Measurements from ENCODE around the gene VAPA. TPM values are rescaled to one million over a fixed set of nuclear protein-coding genes. Genes with fewer than 3 reads are reported as not detected.

VAPA gene
- total and polyA plus RNA-seq, 2 donors (not counting 1 experiment from before 2014, with no cell fraction given): 47.7 to 109 TPM

- intact Hi-C loops (cut with micrococcal nuclease): no loop called here
- no peak for TF ChIP-seq CTCF (IDR thresholded peaks at IDR 0.05)
- TF ChIP-seq EZH2 (IDR thresholded peaks at IDR 0.05; ENCODE audit: borderline replicate concordance, insufficient read depth, low read depth, low read length, poor library complexity, severe bottlenecking): no peak
- H3K9me3 Mint-ChIP-seq (ENCODE audit: insufficient read depth): no peaks in the 10 kb centered on the region
Measured at GRCh38 chr18:9900699-9901098, 13.1 kb upstream of the VAPA start.

GRCh38 chr18:9901377-9901776 lies 12.4 kb upstream of the VAPA start:
- WGBS (ENCODE audit: insufficient coverage): 100% methylated on average over 2 of the region's 3 CpGs
- intact Hi-C loops (cut with micrococcal nuclease): no loop called here
- CTCF ChIA-PET: no interaction called here

More at GRCh38 chr18:9900699-9901098, 13.1 kb upstream of the VAPA start:
- Mint-ChIP-seq H3K27ac (no peak overlapping the region), H3K4me3 (no peak overlapping the region), H3K4me1 (no peaks in the 10 kb centered on the region), H3K27me3 (peaks cover 20% of the 10 kb centered on the region)
- no peaks in the 10 kb centered on the region for H3K9me3 ChIP-seq (ENCODE audit: control extremely low read depth in 1 of 3, control insufficient read depth in 2 of 3, insufficient read depth in 1 of 3, low read length in 2 of 3)
- ChIA-PET CTCF (no interaction called here), POLR2A (no interaction called here)
- no peaks in the 10 kb centered on the region for H3K79me2 ChIP-seq (ENCODE audit: control insufficient read depth, insufficient read depth, low read length)
- ATAC-seq (ENCODE audit: low read depth) (no peak), DNase-seq (no peak)
- no peak overlapping the region for H3K4me3 ChIP-seq (ENCODE audit: control extremely low read depth in 1 of 5, extremely low read depth in 1 of 5, insufficient read depth in 1 of 5, low read depth in 2 of 5, low read length in 4 of 5)
- no peaks in the 10 kb centered on the region for H3K4me1 ChIP-seq (ENCODE audit: control insufficient read depth in 2 of 2, insufficient read depth in 2 of 2, low read length in 2 of 2)
- no peak overlapping the region for H3K27ac ChIP-seq (ENCODE audit: low read length in 2 of 2)
- H3K9ac ChIP-seq (ENCODE audit: low read length): no peak overlapping the region
- no peak overlapping the region for H3K4me2 ChIP-seq (replicated peaks; ENCODE audit: low read depth, low read length, poor library complexity, severe bottlenecking)
- H3K36me3 ChIP-seq (replicated peaks in 1 of 2; ENCODE audit: control extremely low read depth in 1 of 2, control insufficient read depth in 1 of 2, extremely low read depth in 1 of 2, insufficient read depth in 2 of 2, low read length in 1 of 2): no peaks in the 10 kb centered on the region
- H4K20me1 ChIP-seq (ENCODE audit: control insufficient read depth, insufficient read depth, low read length, poor library complexity, severe bottlenecking): no peaks in the 10 kb centered on the region
- WGBS (ENCODE audit: insufficient coverage): 91% methylated on average over 4 of the region's 7 CpGs
- H3K27me3 ChIP-seq (replicated peaks in 1 of 4; ENCODE audit: control extremely low read depth in 1 of 4, control insufficient read depth in 3 of 4, insufficient read depth in 4 of 4, low read length in 3 of 4): peaks cover 0 to 2% (median 0%) of the 10 kb centered on the region in 4 experiments
- H2AFZ ChIP-seq (ENCODE audit: insufficient read depth, low read depth, low read length, poor library complexity, severe bottlenecking): no peak overlapping the region

More at GRCh38 chr18:9901377-9901776, 12.4 kb upstream of the VAPA start:
- no peaks in the 10 kb centered on the region for H4K20me1 ChIP-seq (ENCODE audit: control insufficient read depth, insufficient read depth, low read length, poor library complexity, severe bottlenecking)
- no peak overlapping the region for H2AFZ ChIP-seq (ENCODE audit: insufficient read depth, low read depth, low read length, poor library complexity, severe bottlenecking)
- TF ChIP-seq CTCF (IDR thresholded peaks at IDR 0.05): no peak
- TF ChIP-seq EZH2 (IDR thresholded peaks at IDR 0.05; ENCODE audit: borderline replicate concordance, insufficient read depth, low read depth, low read length, poor library complexity, severe bottlenecking): no peak
- H3K9me3 Mint-ChIP-seq (ENCODE audit: insufficient read depth): no peaks in the 10 kb centered on the region
- H3K36me3 ChIP-seq (replicated peaks in 1 of 2; ENCODE audit: control extremely low read depth in 1 of 2, control insufficient read depth in 1 of 2, extremely low read depth in 1 of 2, insufficient read depth in 2 of 2, low read length in 1 of 2): no peaks in the 10 kb centered on the region
- no peaks in the 10 kb centered on the region for H3K9me3 ChIP-seq (ENCODE audit: control extremely low read depth in 1 of 3, control insufficient read depth in 2 of 3, insufficient read depth in 1 of 3, low read length in 2 of 3)
- H3K4me1 Mint-ChIP-seq: no peaks in the 10 kb centered on the region
- no peak overlapping the region for H3K27ac ChIP-seq (ENCODE audit: low read length in 2 of 2)
- H3K4me2 ChIP-seq (replicated peaks; ENCODE audit: low read depth, low read length, poor library complexity, severe bottlenecking): no peak overlapping the region
- POLR2A ChIA-PET: interaction anchor here (0.7 kb wide), 1 partner anchor 74 kb away, joined by 7 read pairs; no protein-coding TSS in a partner anchor
- no peak overlapping the region for H3K4me3 Mint-ChIP-seq
- H3K79me2 ChIP-seq (ENCODE audit: control insufficient read depth, insufficient read depth, low read length): no peaks in the 10 kb centered on the region
- H3K9ac ChIP-seq (ENCODE audit: low read length): no peak overlapping the region
- no peak overlapping the region for H3K4me3 ChIP-seq (ENCODE audit: control extremely low read depth in 1 of 5, extremely low read depth in 1 of 5, insufficient read depth in 1 of 5, low read depth in 2 of 5, low read length in 4 of 5)
- H3K27ac Mint-ChIP-seq: no peak overlapping the region
- peaks cover 0 to 2% (median 0%) of the 10 kb centered on the region in 4 experiments for H3K27me3 ChIP-seq (replicated peaks in 1 of 4; ENCODE audit: control extremely low read depth in 1 of 4, control insufficient read depth in 3 of 4, insufficient read depth in 4 of 4, low read length in 3 of 4)
- DNase-seq (no peak), ATAC-seq (ENCODE audit: low read depth) (no peak)
- H3K27me3 Mint-ChIP-seq: peaks cover 27% of the 10 kb centered on the region
- no peaks in the 10 kb centered on the region for H3K4me1 ChIP-seq (ENCODE audit: control insufficient read depth in 2 of 2, insufficient read depth in 2 of 2, low read length in 2 of 2)

Data from B cell (primary cell).